Glomerular endothelial cell (primary cell): ENCODE measurements around the gene ERICH4. TPM values are rescaled to one million over a fixed set of nuclear protein-coding genes. Genes with fewer than 3 reads are reported as not detected.
"Not testable (repeated sequence)": the region's sequence is repeated elsewhere in the genome, so short reads cannot be mapped to it uniquely, and the experiment has no call there.

Experiments used
- DNase-seq: peaks from one replicate; pipeline ENCODE4 v3.0.0-alpha.2; 2011; ENCODE audit warnings: low read depth, low spot score; ENCODE audit errors: extremely low read depth
- total RNA-seq: library from RNA; depleted of rRNA; stranded (reverse); fragments of >200 nt; gene quantifications from 2 replicates; pipeline ENCODE4 v1.2.3, GENCODE V29; 2015

Gene ERICH4
- total RNA-seq, 1 donor from 2014 or later: not detected

- no peak for DNase-seq
These were observed 9.8 kb upstream of the ERICH4 start for GRCh38 chr19:41433171-41433570.

GRCh38 chr19:41434450-41434849 is 8.5 kb upstream of the ERICH4 start:
- DNase-seq: no peak

- DNase-seq: not testable (repeated sequence)
These were observed 7.6 kb upstream of the ERICH4 start for GRCh38 chr19:41435376-41435775.

- DNase-seq: no peak
These were observed 6.9 kb upstream of the ERICH4 start for GRCh38 chr19:41435936-41436673.

- no peak for DNase-seq
These were observed 6.3 kb upstream of the ERICH4 start for GRCh38 chr19:41436674-41436951.

DNA sequence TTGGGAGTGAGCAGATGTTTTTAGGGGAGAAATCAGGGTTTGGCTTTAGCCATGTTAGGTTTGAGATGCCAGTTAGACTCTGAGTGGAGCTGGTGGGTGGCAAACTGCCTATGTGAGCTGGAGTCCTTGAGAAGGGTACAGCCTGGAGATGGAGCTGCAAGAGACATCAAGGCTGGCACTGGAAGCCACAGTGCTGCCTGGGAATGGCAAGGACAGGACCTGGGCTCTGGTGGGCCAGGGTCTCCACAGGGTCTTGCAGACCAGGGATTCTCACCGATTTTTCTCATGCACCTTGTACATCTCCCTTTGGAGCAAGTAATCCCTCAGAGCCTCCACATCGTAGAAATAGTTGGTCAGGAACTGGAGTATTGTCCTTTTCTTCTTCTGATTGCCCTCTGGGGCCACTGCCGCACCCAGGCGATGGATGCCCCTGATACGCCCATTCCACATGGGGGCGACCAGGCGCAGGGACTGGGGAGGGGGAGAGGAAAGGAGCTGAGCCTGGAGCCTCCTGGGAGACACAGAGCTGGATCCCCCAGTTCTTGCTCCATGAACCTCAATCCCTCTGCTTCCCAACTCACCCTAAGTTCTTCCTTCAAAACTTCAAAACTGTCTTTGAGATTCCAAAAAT is 4.9 kb upstream of the ERICH4 start:
- DNase-seq: no peak

DNA sequence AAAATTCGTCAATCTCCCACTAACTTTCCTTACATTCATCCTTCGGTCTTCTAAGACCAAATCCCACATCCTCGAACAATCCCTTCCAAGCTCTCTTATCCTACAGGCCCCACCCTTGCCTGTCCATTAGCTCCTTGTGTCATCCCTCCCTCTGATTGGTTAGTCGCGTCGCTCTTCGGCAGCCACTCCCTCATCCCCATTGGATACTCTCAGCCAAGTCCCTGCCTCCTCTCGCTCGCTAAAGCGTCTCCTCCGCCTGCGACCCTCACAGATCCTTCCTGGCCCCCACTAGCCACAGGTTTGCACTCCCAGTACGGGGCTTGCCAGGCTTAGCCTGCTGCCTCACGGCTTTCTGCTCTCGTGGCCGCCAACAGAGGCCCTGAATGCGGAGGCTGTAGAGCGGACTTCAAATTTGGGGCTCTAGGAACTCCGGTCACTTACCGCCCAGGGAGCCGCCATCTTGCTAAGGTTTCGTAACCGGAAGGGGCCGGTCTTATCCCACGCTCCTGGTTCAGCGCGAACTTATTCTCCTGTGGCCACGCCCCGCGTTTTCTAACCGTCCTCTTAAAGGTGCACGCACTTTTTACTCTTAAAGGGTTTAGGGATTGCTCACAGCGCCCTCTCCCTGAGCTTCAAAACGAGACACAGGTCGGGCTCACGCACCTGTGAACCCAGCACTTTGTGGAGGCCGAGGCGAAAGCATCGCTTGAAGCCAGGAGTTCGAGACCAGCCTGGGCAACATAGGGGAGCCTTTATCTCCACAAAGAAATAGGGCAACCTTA is 3.3 kb upstream of the ERICH4 start, which contains the start of gene DMAC2:
DMAC2 (minus strand) TSS at position 472 of the 782 bp plus-strand sequence; CDS start at position 459, 13 bp downstream.
- DNase-seq: peak; percentile 96

DNA sequence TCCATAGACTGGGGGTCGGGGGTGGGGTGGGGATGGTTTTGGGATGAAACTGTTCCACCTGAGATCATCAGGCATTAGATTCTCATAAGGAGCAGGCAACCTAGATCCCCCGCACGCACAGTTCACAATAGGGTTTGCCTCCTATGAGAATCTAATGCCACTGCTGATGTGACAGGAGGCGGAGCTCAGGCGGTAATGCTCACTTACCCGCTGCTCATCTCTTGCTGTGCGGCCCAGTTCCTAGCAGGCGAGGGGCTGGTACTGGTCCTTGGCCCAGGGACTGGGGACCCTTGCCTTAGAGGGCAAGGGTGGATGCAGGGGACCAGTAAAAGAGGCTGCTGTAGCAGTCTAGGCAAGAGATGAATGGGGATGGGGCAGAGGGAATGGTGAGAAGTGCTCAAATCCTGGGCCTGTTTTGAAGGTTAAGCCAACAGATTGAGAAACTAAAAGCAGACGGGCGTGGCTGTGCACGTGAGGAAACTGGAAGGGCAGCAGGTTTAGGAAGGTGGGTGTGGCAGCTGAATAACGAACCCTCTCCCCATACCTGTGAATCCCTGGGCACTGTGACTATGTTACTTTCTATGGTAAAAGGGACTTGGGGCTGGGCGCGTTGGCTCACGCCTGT is 1.5 kb upstream of the ERICH4 start:
- no peak for DNase-seq

DNA sequence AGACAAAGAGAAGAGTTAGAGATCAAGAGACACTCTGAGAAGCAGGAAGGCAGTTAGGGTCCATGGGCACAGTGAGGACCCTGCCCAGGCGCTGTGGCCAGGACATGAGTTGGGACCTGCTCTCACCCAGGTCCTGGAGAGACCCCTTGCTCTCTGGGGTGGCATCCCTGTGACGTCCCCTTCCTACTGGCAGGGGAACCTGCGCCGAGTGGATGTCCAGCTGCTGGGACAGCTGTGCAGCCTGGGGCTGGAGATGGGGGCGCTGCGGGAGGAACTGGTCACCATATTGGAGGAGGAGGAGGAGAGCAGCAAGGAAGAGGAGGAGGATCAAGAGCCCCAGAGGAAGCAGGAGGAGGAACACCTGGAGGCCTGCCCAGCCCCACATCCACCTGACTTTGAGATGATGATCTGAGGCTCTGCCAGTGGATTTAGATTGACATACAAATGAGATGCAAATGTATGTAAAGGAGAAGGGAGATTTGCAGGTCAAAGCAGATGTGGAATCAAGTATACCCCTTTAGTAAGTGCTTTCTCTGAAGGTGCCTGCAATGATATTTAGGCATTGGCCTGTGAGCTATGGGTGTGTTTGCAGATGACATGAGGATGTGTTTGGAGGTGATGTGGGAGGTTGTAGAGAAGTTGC is 978 bp downstream of the ERICH4 start:
- DNase-seq: no peak

DNA sequence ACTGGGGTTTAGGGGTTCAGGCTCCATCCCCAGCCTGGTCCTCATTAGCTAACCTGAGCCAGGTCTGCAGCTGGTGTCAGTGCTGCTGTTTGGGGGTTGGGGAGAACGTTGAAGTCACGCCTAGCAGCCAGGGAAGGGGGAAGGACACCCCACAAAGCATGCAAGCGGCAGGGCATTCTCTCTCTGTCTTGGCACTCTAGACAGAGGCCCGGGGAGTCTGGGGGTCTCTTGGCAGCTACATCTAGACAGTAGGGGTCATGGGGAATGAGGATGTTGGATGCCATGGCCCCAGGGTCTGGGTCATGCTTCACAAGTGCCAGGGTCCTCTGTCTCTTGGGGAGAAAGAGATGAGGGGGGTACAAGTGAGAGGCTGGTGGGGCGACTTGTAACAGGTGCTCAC is 2.6 kb downstream of the ERICH4 start:
- no peak for DNase-seq

GRCh38 chr19:41447732-41448332 is 4.9 kb downstream of the ERICH4 start:
- no peak for DNase-seq

DNA sequence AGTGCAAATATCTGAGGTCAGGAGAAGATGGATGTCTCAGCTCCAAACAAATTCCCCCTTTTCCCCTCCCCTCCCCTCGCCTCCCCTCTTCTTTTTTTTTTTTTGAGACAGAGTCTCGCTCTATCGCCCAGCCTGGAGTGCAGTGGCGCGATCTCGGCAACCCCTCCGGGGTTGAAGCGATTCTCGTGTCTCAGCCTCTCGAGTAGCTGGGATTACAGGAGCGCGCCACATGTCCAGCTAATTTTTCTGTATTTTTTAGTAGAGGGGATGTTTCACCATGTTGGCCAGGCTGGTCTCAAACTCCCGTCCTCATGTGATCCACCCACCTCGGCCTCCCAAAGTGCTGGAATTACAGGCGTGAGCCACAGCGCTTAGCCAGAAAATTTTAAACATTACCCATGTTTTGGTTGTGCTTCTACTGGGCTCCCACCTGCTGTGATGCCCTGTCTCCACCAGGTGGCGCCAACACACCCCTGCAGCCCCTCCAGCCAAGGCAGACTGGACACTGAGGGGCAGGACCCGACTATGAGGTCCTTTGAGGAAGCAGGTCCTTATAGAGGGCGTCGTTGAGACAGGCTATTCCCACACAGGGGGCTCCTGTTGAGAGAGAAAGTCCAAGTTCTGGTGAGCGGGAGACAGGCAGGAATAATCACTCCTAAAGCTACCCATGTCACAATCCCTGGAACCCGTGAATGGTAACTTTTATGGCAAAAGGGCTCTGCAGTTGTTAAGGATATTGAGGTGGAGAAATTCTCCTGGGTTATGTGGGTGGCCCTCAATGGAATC is 6.3 kb downstream of the ERICH4 start:
- DNase-seq: peak; percentile 34

DNA sequence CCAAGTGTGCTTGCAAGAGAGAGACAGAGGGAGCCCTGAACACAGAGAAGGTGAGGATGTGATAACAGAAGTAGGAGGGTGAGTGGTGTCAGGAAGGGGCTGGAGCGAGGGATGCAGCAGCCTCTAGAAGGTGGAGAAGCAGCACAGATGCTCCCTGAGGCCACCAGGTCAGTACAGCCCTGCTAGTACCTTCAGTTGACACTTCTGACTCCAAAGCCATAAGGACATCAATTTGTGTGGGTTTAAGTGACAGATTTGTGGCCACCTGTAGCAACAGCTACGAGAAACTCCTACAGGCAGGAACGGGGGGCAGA is 6.9 kb downstream of the ERICH4 start:
- DNase-seq: no peak

DNA sequence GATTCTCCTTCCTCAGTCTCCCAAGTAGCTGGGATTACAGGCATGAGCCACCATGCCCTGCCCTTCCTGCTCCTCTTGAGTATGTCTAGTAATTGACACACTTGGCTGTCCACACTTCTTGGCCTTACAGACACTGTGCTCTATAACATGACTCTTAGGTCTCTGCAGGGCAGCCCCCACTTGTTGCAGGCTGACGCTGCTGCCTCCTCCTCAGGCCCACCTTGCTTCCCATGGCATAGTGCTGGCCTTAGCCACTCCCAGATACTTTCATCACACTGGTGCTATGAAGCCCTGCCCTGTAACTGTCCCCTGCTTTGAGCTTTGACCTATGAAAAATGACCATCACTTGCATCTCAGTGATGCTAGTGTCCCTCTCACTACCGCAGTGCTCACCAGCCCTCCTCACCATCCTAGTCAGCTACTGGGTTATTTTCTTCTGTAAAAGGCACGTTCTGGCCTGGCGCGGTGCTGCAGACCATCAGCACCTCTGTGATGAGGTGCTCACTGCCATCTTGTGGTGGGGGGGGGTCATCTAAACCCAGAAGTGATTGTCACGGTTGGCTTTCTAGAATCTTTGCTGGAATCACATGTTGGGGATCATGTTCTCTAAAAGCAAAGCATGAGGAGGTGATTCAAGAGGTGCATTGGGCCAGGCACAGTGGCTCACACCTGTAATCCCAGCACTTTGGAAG is 9.8 kb downstream of the ERICH4 start:
- no peak for DNase-seq

DNA sequence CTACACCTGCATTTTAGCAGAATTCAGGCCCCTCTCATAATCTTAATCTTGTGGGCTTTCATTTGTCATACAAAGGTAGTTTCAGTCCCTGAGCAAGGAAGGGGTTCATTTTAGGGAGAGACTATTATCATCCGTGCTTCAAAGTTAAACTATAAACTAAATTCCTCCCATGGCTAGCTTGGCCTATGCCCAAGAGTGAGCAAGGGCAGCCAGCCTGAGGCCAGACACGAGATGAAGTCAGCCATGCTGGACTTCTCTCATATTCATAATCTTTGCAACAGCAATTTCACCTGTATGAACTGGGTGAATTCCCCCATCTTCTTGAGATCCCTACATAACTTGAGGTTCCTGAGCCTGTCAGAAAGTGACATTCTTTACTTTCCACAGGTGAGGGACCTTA is 13.0 kb downstream of the ERICH4 start:
- no peak for DNase-seq

- no peak for DNase-seq
These were observed 13.5 kb downstream of the ERICH4 start for GRCh38 chr19:41456342-41456918.

- DNase-seq: no peak
These were observed 14.3 kb downstream of the ERICH4 start for GRCh38 chr19:41457241-41457640.

DNA sequence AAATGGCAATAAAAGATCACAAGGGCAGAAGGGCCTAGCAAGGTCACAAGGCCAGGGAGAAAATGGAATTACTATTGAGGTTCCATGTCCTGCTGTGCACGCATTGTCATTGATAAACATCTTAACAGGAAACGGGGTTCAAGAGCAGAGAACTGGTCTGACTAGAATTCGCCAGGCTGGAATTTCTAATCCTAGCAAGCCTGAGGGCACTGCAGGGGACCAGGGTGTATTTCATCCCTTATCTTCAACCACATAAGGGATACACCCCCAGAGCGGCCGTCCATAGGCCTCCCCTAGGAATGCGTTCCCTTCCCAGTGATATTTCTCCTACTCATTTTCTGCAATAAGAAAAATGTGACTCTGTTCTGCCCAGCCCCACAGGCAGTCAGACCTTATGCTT is 19.5 kb downstream of the ERICH4 start:
- no peak for DNase-seq
